HL-60 (cell line): ENCODE results near the gene FRRS1L.

Experiments
- DNase-seq, 2 experiments: peaks; one replicate each; pipeline ENCODE4 v3.0.0-alpha.2; 2010 to 2020; ENCODE audit warnings: low read depth in 1 of 2, low spot score in 1 of 2
- H3K27ac ChIP-seq: fragments of 250-450 bp; sonication (Bioruptor Pico); replicated peaks from 2 replicates; pipeline ENCODE4 v1.5.1; 2020; ENCODE audit warnings: mild to moderate bottlenecking, moderate library complexity
- H3K27me3 ChIP-seq: fragments of 250-450 bp; sonication (Bioruptor Pico); 2 replicates; pipeline ENCODE4 v1.5.1; 2021; ENCODE audit warnings: mild to moderate bottlenecking, moderate library complexity; ENCODE audit not compliant: insufficient read depth, poor library complexity, severe bottlenecking
- H3K4me3 ChIP-seq: replicated peaks from 2 replicates; pipeline ENCODE4 v1.5.1; 2011; ENCODE audit warnings: mild to moderate bottlenecking, control low read depth, low read length; ENCODE audit not compliant: insufficient read depth
- GABPA ChIP-seq: IDR thresholded peaks from 2 replicates; pipeline ENCODE4 v1.6.1; 2012; ENCODE audit warnings: low read depth
- POLR2AphosphoS5 ChIP-seq: IDR thresholded peaks from 2 replicates; pipeline ENCODE4 v1.6.1; 2012; ENCODE audit warnings: low read depth
- SPI1 ChIP-seq: IDR thresholded peaks from 2 replicates; pipeline ENCODE4 v1.6.1; 2012; ENCODE audit warnings: low read depth, mild to moderate bottlenecking, borderline replicate concordance
- TF ChIP-seq, protein P1 (sequence below): IDR thresholded peaks from 2 replicates; pipeline ENCODE4 v1.6.1; 2012; ENCODE audit warnings: low read depth; ENCODE audit not compliant: insufficient replicate concordance
- TF ChIP-seq, protein P2 (sequence below): IDR thresholded peaks from one replicate; pipeline ENCODE4 v1.5.1; 2011; ENCODE audit warnings: low read length, control low read depth, inconsistent platforms; ENCODE audit not compliant: insufficient read depth

Gene FRRS1L

DNA sequence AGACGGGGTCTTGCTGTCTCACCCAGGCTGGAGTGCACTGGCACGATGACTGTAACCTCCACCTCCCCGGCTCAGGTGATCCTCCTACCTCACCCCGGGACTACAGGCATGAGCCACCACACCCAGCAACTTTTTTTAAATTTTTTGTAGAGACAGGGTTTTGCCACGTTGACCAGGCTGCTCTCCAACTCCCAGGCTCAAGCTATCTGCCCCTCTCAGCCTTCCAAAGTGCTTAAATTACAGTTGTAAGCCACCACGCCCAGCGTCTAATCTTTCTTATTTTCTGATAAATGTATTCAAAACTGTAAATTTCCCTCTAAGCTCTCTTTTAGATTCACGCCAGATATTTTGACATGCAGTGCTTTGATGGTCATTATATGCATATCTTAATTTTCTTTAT, 10.3 kb downstream of the FRRS1L start:
- H3K27ac ChIP-seq = no peak overlapping the region
- no peak overlapping the region for H3K4me3 ChIP-seq
- TF ChIP-seq, protein P1, sequence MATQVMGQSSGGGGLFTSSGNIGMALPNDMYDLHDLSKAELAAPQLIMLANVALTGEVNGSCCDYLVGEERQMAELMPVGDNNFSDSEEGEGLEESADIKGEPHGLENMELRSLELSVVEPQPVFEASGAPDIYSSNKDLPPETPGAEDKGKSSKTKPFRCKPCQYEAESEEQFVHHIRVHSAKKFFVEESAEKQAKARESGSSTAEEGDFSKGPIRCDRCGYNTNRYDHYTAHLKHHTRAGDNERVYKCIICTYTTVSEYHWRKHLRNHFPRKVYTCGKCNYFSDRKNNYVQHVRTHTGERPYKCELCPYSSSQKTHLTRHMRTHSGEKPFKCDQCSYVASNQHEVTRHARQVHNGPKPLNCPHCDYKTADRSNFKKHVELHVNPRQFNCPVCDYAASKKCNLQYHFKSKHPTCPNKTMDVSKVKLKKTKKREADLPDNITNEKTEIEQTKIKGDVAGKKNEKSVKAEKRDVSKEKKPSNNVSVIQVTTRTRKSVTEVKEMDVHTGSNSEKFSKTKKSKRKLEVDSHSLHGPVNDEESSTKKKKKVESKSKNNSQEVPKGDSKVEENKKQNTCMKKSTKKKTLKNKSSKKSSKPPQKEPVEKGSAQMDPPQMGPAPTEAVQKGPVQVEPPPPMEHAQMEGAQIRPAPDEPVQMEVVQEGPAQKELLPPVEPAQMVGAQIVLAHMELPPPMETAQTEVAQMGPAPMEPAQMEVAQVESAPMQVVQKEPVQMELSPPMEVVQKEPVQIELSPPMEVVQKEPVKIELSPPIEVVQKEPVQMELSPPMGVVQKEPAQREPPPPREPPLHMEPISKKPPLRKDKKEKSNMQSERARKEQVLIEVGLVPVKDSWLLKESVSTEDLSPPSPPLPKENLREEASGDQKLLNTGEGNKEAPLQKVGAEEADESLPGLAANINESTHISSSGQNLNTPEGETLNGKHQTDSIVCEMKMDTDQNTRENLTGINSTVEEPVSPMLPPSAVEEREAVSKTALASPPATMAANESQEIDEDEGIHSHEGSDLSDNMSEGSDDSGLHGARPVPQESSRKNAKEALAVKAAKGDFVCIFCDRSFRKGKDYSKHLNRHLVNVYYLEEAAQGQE = no peak
- TF ChIP-seq GABPA (no peak), POLR2AphosphoS5 (no peak), SPI1 (no peak)
- TF ChIP-seq, protein P2, sequence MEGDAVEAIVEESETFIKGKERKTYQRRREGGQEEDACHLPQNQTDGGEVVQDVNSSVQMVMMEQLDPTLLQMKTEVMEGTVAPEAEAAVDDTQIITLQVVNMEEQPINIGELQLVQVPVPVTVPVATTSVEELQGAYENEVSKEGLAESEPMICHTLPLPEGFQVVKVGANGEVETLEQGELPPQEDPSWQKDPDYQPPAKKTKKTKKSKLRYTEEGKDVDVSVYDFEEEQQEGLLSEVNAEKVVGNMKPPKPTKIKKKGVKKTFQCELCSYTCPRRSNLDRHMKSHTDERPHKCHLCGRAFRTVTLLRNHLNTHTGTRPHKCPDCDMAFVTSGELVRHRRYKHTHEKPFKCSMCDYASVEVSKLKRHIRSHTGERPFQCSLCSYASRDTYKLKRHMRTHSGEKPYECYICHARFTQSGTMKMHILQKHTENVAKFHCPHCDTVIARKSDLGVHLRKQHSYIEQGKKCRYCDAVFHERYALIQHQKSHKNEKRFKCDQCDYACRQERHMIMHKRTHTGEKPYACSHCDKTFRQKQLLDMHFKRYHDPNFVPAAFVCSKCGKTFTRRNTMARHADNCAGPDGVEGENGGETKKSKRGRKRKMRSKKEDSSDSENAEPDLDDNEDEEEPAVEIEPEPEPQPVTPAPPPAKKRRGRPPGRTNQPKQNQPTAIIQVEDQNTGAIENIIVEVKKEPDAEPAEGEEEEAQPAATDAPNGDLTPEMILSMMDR = no peak
- H3K27me3 ChIP-seq = no peaks in the 10 kb centered on the region
- no peak for DNase-seq

DNA sequence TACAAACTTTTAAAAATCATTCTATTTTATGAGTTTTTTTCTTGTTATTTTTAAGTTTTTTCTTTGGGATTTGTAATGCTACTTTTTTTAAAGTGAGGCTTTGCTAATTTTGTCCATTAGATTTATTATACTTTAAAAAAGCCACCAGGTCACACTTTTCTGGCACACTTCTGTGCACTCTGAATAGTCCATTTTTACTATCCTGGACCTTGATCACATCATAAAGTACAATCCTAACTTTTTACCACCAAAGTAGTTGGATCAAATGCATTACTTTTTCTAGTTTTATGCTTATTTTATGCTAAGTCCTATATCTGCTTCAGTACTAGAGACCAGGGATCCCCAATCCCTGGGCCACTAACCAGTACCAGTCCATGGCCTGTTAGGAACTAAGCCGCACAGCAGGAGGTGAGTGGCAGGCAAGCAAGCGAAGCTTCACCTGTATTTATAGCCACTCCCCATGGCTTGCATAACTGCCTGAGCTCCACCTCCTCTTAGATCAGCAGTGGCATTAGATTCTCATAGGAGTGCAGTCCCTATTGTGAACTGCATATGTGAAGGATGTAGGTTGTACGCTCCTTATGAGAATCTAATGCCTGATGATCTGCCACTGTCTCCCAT, 16.0 kb downstream of the FRRS1L start:
- DNase-seq = no peak
- H3K27ac ChIP-seq = no peak overlapping the region
- TF ChIP-seq, protein P2 = no peak
- TF ChIP-seq SPI1 (no peak), GABPA (no peak)
- TF ChIP-seq, protein P1 = no peak

DNA sequence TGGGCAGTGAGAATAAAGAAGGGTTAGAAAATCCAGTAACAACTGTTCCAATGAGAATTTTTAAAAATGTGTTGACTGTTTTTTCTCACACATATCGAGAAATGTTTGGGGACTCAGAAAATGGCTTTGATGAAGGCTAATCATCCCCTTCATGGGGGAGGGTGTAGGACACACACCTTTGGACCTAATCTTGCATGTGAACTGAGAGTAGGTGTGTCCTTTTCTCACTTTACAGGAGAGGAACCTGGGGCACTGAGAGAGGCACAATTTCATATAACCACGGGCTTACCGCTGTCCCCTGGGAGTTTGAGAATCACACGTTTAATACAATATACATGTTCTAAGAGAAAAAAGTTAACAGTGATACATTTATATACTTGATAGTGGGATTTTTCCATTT, 17.3 kb downstream of the FRRS1L start:
- TF ChIP-seq, protein P2 = no peak
- TF ChIP-seq POLR2AphosphoS5 = no peak
- TF ChIP-seq GABPA = no peak
- TF ChIP-seq SPI1 = no peak
- TF ChIP-seq, protein P1 = no peak
- H3K27ac ChIP-seq = no peak overlapping the region
- DNase-seq = no peak
- no peak overlapping the region for H3K4me3 ChIP-seq
- H3K27me3 ChIP-seq = no peaks in the 10 kb centered on the region

More for the DNA sequence above, 16.0 kb downstream of the FRRS1L start:
- Histone ChIP-seq H3K4me3 (no peak overlapping the region), H3K27me3 (no peaks in the 10 kb centered on the region)
